H1 (cell line): ENCODE data around the gene KREMEN1. TPM values are rescaled to one million over a fixed set of nuclear protein-coding genes. Genes with fewer than 3 reads are reported as not detected.

ENCODE experiments used
- ATF3 ChIP-seq: IDR thresholded peaks from 2 replicates; pipeline ENCODE4 v1.6.1; 2011; ENCODE audit warnings: low read depth, mild to moderate bottlenecking, low read length; ENCODE audit not compliant: insufficient read depth
- CBX8 ChIP-seq: fragments of 300-800, 300-1000 bp; sonication (generic); IDR thresholded peaks from 2 replicates; pipeline ENCODE4 v1.7.1; 2016; ENCODE audit warnings: low read depth, low read length, borderline replicate concordance
- CHD1 ChIP-seq: IDR thresholded peaks from 2 replicates; pipeline ENCODE4 v1.6.1; 2012; ENCODE audit warnings: low read depth, low read length, improper control_type of control experiment
- POU5F1 ChIP-seq: IDR thresholded peaks from 2 replicates; pipeline ENCODE4 v1.6.1; 2011; ENCODE audit warnings: low read depth, mild to moderate bottlenecking, low read length, moderate library complexity
- RNF2 ChIP-seq: fragments of 200-900, 300-1000 bp; sonication (generic); IDR thresholded peaks from 2 replicates; pipeline ENCODE4 v1.7.1; 2016; ENCODE audit warnings: borderline replicate concordance, low read depth, mild to moderate bottlenecking, antibody characterized with exemption, low read length; ENCODE audit not compliant: poor library complexity, severe bottlenecking; ENCODE audit errors: missing control alignments
- RXRA ChIP-seq: IDR thresholded peaks from 2 replicates; pipeline ENCODE4 v1.6.1; 2011; ENCODE audit warnings: low read depth, mild to moderate bottlenecking, low read length, moderate library complexity; ENCODE audit not compliant: insufficient read depth
- TAF7 ChIP-seq: optimal IDR thresholded peaks from 2 replicates; pipeline ENCODE3; 2011; ENCODE audit warnings: low read depth, mild to moderate bottlenecking, inconsistent platforms, low read length, moderate library complexity, borderline replicate concordance
- polyA plus RNA-seq, 7 experiments: library from polyadenylated mRNA; depleted of rRNA in 3 of 7; stranded (reverse) in 5 of 7; unstranded in 2 of 7; fragments of >200 nt in 5 of 7; fragments of 200-250 nt in 2 of 7; gene quantifications; 1 replicate in 5 of 7; 2 replicates in 1 of 7; 4 replicates in 1 of 7; pipeline versions ENCODE4 v1.2.1 to v1.2.3, GENCODE V29; 2011 to 2013; ENCODE audit warnings: missing spikeins in 2 of 7, mixed read lengths in 2 of 7
- total RNA-seq: library from RNA; stranded (reverse); fragmentation: NEBNext Ultra II Directional; extraction: Animal tissue kit (Norgen Biotek cat#: 25700); gene quantifications from 2 replicates; pipeline ENCODE4 v1.2.1, GENCODE V29; 2021

Gene KREMEN1
- total and polyA plus RNA-seq, 2 of the 8 experiments (the other 6 are each of a cell fraction or from before 2014, with no cell fraction given): 2.1 to 3.2 TPM

DNA sequence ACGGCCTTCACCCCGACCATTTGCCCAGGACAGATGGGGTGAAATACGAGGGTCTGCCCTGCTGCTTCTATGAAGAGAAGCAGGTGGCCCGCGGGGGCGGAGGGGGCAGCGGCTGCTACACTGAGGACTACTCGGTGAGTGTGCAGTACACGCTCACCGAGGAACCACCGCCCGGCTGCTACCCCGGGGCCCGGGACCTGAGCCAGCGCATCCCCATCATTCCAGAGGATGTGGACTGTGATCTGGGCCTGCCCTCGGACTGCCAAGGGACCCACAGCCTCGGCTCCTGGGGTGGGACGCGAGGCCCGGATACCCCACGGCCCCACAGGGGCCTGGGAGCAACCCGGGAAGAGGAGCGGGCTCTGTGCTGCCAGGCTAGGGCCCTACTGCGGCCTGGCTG lies 22.4 kb upstream of the KREMEN1 start (continued):
- TF ChIP-seq ATF3 (no peak), RXRA (no peak), TAF7 (no peak), CHD1 (no peak), RNF2 (no peak), CBX8 (no peak), POU5F1 (no peak)
